Left colon (tissue), 2 donors: ENCODE data around the gene SCGB1A1. TPM values are rescaled to one million over a fixed set of nuclear protein-coding genes. Genes with fewer than 3 reads are reported as not detected.
"Not testable (repeated sequence)": the region's sequence is repeated elsewhere in the genome, so short reads cannot be mapped to it uniquely, and the experiment has no call there.

Experiments
- ATAC-seq: fragments of 200-7000 bp; cut with Tn5 transposase; one replicate; pipeline ENCODE4 v1.9.1; 2020; ENCODE audit warnings: mild to moderate bottlenecking, moderate library complexity
- DNase-seq, 2 donors: peaks; one replicate each; pipeline ENCODE4 v3.0.0-alpha.2; 2020
- intact Hi-C, 2 donors: fragments of 100-400 bp; cut with DNase I in 1 of 2; cut with micrococcal nuclease in 1 of 2; formaldehyde crosslinking; loops; one replicate each; pipeline versions ENCODE4 v1.11.2 to v1.14.0; 2022; cut with DNase I, micrococcal nuclease
- total RNA-seq, 2 donors: library from RNA; stranded (reverse); fragmentation: NEBNext Ultra II Directional; extraction: Animal tissue kit (Norgen Biotek cat#: 25700); gene quantifications; one replicate each; pipeline ENCODE4 v1.2.1, GENCODE V29; 2021
- donor health status: DM: no; HTN: no; CAD: no.
- donor health status: DM: yes; HTN: yes; CAD: no.

SCGB1A1 gene
- total RNA-seq, 2 donors from 2014 or later = not detected

DNA sequence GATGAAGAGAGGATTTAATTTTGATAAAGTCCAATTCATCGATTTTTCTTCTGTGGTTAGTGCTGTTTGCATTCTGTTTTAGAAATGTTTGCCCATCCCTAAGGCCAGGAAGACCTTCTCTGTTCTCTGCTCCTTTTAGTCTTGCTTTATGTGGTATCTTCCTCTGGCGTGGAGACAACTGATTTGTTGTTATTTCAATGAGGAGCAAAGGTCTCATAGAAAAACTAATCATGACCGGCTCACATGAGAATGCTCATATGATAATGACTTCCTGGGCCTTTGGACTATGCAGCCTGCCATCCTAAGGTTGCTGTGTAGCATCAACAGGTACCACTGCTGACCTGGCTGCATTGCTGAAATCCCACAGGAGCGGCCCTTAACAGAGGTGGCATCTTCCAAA lies 19.8 kb downstream of the SCGB1A1 start:
- no peak for DNase-seq
- peak; percentile 76 for ATAC-seq
- intact Hi-C loops = no loop called here

DNA sequence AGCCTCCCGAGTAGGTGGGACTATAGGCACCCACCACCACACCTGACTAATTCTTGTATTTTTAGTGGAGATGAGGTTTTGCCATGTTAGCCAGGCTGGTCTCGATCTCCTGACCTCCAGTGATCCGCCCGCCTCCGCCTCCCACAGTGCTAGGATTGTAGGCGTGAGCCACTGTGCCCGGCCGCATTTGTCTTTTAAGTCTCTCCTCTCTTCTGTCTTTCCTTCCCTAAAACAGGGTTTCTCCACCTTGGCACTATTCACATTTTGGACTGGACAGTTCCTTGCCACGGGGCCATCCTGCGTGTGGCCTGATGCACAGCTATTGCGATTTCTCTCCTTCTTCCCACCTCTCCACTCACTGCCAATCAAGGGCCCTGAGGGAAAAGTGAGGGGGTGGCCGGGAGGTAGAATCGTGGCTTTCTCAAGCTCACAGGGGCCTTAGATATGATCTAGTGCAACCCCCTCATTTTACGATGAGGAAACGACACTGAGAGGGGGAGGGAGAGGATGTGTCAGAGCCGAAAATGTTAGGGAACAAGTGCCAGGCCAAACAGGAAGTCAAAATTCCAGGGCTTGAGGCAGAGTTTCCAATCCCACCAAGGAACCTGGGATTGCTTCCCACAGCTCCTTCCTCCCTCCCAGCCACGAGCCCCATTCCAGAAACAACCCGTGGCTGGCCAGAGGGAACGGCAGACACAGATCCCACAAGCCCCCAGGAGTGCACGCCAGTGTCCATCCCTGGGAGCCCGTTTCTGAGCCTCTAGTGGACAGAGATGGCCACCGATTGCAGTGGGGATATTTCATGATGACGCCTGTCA lies 21.2 kb downstream of the SCGB1A1 start:
- intact Hi-C loops = no loop called here

DNA sequence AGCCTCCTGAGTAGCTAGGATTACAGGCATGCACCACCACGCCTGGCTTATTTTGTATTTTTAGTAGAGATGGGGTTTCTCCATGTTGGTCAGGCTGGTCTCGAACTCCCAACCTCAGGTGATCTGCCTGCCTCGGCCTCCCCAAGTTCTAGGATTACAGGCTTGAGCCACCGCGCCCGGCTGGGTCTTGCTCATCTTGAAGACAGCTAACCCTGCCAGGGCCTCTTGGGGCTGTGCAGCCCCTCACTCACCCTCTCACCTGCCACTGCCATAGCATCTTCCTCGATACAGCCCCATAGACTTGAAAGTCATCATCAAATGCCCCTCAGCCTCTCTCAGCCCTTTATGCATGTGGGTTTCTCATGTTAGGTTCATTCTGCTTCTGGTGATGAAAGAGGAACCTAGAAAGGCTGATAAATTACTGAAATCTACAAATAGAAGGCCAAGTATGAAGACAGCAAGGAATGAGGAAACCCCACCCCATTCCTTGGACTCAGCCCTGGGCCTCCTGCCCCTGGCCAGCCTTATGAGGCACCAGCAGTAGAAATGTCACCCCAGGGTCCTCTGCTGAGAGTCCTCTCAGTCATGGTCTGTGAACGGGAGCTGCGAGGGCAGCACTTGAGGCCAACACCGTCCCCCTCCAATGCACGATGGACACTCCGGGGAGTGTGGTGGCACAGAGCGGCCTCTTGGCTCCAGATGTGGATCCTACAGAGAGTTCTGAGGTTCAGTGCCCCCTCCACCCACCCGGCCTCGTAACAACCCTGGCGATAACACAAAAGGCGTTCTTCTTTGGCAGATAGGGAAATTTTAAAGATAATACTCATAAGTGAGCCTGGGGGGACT lies 24.8 kb downstream of the SCGB1A1 start:
- ATAC-seq = no peak
- intact Hi-C loops = no loop called here
- no peak for DNase-seq

More for the DNA sequence above, 21.2 kb downstream of the SCGB1A1 start:
- ATAC-seq (no peak), DNase-seq (no peak)

DNA sequence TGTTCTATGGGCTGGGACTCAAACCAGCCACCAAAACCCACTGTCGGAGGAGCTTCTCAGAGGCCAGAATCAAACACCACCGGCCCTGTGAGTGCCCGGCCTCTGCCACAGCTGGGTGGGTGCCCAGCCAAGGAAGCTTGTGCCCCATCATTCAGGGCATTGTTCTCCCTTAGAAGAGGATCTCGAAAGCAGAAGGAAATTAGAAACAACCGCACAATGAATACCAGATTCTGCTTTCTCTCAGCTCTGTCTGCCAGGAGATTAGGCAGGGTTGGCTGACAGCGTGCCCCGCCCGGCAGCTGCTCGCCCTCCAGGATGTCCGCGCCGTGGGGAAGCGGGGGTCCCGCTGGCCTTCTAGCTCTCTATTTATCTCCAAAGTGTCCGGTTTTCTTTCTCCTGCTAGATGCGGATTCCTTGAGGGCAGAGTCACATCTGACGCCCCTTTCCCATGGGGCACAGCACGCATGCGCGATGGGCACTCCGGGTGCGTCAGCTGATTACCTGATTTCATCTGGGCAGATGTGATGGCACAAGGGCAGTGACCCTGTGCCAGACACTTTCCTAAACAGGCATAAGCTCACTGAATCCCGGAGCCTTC lies 25.5 kb downstream of the SCGB1A1 start:
- DNase-seq (peak; percentile 59 to 67), ATAC-seq (peak; percentile 22)
- intact Hi-C loops = no loop called here

DNA sequence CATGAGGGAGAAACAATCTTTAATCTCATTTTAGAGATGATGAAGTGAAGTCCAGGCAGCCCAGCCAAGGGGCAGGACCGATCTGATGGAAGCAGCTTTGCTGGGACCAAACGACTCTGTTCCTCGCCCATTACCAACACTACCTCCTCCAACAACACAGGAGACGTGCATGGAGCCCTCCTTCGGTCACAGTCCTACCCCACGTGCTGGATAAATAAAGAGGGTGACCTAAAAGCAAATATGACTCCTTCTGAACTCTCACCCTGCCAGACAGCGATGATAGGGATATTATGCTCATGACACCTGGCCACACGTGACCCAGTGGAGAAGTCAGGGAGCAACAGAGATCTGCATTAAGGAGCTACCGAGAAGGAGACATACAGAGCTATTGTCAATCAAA lies 26.0 kb downstream of the SCGB1A1 start:
- DNase-seq = no peak
- ATAC-seq = peak; percentile 54
- intact Hi-C loops = no loop called here

DNA sequence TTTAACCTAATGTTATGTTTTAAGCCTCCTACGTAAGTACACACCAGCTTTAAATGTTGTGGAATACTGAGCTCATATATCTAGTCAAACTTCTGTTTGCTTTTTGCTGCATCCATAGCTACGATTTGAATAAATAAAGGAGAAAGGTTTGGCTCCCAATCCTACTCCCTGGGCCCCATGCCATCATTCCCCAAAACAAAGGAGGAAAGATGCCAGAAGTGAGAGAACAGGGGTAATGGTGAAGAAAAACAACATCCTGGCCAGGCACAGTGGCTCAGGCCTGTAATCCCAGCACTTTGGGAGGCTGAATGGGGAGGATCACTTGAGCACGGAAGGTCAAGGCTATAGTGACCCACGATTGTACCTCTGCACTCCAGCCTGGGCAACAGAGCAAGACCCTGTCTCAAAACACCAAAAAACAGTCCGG lies 26.5 kb downstream of the SCGB1A1 start:
- peak in 1 of 2 donors; percentile 39 for DNase-seq
- ATAC-seq = no peak
- intact Hi-C loops = no loop called here

DNA sequence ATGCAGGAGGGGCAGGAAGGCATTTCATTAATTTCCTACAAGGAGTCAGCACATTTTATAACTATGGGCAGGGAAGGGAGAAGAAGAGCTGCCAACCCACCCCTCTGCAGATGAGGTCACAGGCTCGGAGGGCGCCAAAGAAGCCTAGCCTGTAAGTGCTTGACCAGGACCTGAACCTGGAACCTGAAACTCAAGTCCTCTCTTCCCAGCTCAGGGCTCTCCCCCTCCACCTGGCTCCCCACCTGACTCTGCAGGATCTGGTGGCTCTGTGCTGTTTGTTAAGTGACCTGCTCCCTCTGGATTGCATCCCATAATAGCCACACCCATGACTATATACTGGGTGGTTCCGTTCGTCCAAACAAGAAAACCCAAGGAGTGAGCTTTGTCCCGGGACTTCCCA lies 27.3 kb downstream of the SCGB1A1 start:
- intact Hi-C loops = no loop called here
- DNase-seq (peak; percentile 44 to 59), ATAC-seq (peak; percentile 88)

DNA sequence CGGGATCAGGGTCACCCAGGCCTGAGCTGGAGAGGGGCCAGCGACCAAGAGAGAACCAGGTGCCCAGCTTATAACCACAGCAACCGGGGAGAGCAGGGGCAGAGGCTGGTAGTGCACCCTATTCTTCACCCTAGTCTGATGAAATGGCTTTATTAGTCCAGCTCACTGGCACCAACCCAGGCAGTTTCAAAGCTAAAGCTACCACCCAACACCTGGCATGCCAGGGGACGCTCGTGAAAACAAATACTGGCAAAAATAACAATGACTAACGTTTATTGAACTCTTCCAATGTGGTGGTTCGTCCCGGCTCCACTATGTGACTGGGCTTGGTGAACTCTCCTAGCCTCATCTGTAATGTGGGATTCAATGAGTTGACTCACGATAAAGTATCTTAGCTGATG lies 30.6 kb downstream of the SCGB1A1 start:
- peak; percentile 53 for ATAC-seq
- intact Hi-C loops = no loop called here

DNA sequence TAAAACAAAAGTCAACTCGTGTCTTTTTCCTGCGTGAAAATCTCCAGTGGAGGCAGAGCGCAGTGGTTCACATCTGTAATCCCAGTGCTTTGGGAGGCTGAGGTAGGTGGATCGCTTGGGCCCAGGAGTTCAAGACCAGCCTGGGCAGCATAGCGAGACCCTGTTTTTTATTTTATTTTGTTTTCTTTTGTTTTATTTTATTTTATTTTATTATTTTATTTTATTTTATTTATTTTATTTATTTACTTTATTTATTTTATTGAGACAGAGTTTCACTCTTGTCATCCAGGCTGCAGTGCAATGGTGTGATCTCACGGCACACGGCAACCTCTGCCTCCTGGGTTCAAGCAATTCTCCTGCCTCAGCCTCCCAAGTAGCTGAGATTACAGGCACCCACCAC lies 31.1 kb downstream of the SCGB1A1 start:
- ATAC-seq, DNase-seq, intact Hi-C loops: not testable (repeated sequence)

More for the DNA sequence above, 30.6 kb downstream of the SCGB1A1 start:
- DNase-seq = peak; percentile 58 to 68

DNA sequence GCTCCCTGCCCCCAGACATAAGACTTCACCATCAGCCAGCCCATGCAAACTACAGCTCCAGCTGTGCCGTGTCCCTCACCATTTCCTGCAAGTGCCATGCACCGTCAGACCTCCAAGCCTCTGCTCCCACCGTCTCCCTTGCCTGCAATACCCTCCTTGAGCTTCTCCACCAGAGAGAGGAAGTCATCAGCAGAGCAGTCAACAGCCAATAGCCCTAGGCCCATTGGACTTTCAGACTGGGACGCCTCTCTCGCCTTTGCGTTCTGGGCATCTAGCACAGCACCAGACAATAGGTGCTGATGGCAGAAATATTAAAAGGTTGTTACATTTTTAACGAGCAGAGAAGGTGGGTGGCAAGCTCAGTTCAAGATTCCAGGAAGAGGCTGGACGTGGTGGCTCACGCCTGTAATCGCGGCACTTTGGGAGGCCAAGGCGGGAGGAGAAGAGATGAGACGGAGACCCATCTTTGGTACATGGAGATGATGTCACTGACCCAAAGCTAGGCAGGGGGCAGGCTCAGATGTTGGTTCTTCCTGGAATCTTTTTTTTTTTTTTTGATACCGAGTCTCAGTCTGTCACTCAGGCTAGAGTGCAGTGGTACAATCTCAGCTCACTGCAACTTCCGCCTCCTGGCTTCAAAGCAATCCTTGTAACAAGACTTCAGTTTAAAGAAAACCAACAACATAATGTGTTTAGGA lies 31.9 kb downstream of the SCGB1A1 start:
- ATAC-seq (no peak), DNase-seq (no peak)
- intact Hi-C loops = no loop called here

DNA sequence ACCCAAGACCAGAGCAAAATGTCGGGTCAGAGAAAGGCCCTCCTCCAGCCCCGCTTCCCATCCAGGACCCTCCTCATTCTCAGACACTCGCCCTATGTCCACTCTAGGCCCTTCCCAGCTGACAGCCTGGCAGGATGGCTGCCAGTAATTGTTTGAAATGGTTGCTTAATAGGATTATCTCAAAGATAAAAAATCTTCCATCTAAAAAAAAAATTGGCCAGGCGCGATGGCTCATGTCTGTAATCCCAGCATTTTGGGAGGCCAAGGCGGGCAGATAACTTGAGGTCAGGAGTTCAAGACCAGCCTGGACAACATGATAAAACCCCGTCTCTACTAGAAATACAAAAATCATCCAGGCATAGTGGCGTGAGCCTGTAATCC lies 32.4 kb downstream of the SCGB1A1 start:
- intact Hi-C loops = no loop called here
- ATAC-seq (no peak), DNase-seq (no peak)

DNA sequence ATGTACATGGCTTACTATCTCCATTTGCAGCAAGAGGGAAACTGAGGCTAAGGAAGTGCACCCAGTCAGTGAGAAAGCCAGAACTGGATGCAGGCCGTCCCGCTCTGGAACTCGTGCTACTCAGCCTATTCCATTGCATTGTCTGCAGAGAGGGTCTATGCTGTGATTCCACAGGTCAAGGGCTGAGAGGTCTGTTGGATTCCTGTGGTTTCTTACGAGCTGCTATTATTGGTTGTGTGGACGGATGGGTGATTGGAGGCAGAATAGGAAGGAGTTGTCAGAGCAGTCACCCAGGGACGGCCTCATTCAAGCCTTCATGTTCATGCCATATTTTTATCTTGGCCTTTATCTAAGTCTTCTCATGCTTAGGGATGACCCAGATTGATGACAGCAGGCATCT lies 33.4 kb downstream of the SCGB1A1 start:
- DNase-seq (no peak), ATAC-seq (no peak)
- intact Hi-C loops = no loop called here

DNA sequence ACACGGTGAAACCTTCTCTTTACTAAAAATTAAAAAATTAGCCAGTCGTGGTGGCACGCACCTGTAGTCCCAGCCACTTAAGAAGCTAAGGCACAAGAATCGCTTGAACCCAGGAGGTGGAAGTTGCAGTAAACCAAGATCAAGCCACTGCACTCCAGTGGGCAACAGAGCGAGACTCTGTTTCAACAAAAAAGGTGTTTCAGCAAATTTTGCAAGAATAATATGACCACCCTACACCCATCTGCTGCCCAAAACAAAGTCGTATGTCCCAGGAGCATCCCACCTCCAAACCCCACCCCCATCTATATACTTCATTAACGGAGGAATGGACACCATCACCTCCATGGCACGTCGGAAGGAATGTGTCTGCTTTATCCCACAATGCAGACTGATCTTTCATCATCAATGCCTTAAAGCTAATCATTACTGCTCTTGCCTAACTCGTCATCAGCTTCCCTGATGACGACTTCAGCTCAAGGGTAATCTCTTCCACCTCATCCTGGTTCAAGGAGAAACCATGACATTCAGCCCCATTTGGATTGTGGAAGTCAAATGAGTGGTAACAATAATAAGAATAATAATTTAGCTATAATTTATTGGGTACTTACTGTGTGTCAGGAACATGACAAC lies 34.1 kb downstream of the SCGB1A1 start:
- DNase-seq = no peak

DNA sequence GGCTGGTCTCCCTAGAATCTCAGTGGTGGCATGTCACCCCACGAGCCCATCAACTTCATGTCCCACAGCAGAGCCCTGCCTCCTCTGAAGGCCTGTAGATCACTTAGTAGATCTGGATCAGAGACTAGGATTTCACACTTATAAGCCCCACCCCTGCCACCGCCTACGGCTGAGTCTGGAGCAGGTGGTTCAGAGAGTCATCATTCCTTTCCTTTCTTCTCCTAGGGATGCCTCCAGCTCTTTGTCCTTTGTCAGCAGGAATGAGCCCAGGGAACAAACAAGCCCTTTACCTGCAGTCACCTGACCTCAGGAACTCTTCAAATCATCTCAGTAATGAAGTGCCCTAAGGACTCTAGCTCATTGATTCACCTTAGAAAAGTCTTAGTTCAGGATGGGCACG lies 37.8 kb downstream of the SCGB1A1 start:
- ATAC-seq (no peak), DNase-seq (no peak)
- intact Hi-C loops = no loop called here

More for the DNA sequence above, 34.1 kb downstream of the SCGB1A1 start:
- intact Hi-C loops = no loop called here
- ATAC-seq = no peak

DNA sequence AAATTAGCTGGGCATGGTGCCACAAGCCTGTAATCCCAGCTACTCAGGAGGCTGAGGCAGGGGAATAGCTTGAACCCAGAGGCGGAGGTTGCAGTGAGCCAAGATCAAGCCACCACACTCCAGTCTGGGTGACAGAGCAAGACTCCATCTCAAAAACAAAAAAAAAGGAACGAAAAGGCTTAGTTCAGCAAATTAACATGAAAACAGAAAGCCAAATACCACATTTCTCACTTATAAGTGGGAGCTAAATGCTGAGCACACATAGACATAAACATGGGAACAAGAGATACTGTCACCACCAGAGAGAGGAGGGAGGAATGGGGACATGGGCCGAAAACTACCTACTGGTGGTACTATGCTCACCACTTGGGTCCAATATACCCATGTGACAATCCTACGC lies 38.6 kb downstream of the SCGB1A1 start:
- intact Hi-C loops = no loop called here
- no peak for DNase-seq
- no peak for ATAC-seq

DNA sequence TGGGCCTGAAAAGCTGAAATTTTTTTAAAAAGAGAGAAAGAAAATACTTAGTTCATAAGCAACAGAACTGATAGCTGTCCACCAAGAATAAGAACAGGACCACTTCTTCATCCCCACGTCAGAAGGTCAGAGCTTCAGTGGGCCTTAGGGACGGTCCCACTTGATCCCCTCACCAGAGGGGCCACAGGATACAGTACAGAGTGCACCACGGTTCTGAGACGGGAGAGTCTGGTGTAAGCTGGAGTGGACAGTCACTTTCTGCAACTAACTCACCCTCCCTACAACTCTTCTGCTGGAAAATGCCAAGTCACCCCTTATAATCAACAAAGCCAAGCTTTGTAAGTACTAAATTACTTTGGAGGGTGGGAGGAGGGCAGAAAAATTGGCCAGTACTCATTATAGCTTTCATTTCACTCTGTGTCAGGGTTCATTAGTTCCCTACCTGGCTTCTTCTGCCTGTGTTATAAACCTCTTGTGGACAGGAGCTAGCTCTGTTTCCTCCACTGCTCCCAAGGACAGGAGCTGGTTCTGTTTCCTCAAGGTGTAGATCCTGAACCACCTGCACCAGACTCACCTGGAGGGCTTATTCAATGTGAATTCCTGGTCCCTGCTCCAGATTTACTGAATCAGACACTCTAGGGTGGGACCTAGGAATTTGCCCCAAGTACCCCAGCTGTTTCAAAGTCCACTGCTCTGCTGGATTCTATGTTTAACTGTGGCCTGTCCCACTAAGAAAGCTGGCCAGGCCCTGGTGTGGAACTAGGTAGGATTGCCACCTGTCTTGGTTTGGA lies 39.6 kb downstream of the SCGB1A1 start:
- intact Hi-C loops = no loop called here
- ATAC-seq (peak; percentile 87), DNase-seq (no peak)

DNA sequence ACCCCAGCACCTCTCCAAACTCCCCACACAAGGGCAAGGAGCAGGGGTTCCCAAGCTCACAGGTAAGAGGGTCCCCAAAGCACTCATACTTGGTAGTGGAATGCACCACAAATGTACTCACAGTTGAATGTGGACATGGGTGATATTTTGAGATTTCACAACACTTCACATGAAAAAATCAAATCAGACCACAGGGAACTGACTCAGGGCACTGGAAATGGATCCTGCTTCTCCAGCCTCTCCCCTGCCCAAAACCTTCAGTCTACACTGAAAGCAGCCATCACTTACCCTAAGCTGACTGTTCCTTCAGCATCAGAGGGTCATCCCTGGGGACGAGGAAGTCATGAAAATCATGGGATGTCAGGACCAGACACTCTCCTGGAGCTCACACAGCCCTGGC lies 40.2 kb downstream of the SCGB1A1 start:
- no peak for ATAC-seq
- DNase-seq = no peak
- intact Hi-C loops = no loop called here
